ENCODE results near the gene C1QA.
"Not testable (repeated sequence)": the region's sequence is repeated elsewhere in the genome, so short reads cannot be mapped to it uniquely, and the experiment has no call there.

Gene C1QA

GRCh38 chr1:22671999-22672398, 35.6 kb downstream of the C1QA start:
- no peak for DNase-seq (ENCODE audit: low read depth in 1 of 2, low spot score in 1 of 2)

- no peak for DNase-seq (ENCODE audit: low read depth in 1 of 2, low spot score in 1 of 2)
Measured at GRCh38 chr1:22673486-22674409, 37.3 kb downstream of the C1QA start.

GRCh38 chr1:22674410-22674749, 38.0 kb downstream of the C1QA start:
- DNase-seq (ENCODE audit: low read depth in 1 of 2, low spot score in 1 of 2): no peak

GRCh38 chr1:22676151-22676550, 39.7 kb downstream of the C1QA start:
- DNase-seq (ENCODE audit: low read depth in 1 of 2, low spot score in 1 of 2): not testable (repeated sequence)

- DNase-seq (ENCODE audit: low read depth in 1 of 2, low spot score in 1 of 2): no peak
Measured at GRCh38 chr1:22676916-22677583, 40.6 kb downstream of the C1QA start.

GRCh38 chr1:22677931-22678896, 41.8 kb downstream of the C1QA start:
- DNase-seq (ENCODE audit: low read depth in 1 of 2, low spot score in 1 of 2): no peak

GRCh38 chr1:22680726-22681125, 44.3 kb downstream of the C1QA start:
- no peak for DNase-seq (ENCODE audit: low read depth in 1 of 2, low spot score in 1 of 2)

- DNase-seq (ENCODE audit: low read depth in 1 of 2, low spot score in 1 of 2): no peak
Measured at GRCh38 chr1:22681556-22682276, 45.3 kb downstream of the C1QA start.

- DNase-seq (ENCODE audit: low read depth in 1 of 2, low spot score in 1 of 2): no peak
Measured at GRCh38 chr1:22683547-22683946, 47.1 kb downstream of the C1QA start.

GRCh38 chr1:22685591-22686059, 49.2 kb downstream of the C1QA start:
- DNase-seq (ENCODE audit: low read depth in 1 of 2, low spot score in 1 of 2): no peak

GRCh38 chr1:22687191-22687590, 50.8 kb downstream of the C1QA start:
- no peak for DNase-seq (ENCODE audit: low read depth in 1 of 2, low spot score in 1 of 2)

GRCh38 chr1:22688466-22688865, 52.0 kb downstream of the C1QA start:
- no peak for DNase-seq (ENCODE audit: low read depth in 1 of 2, low spot score in 1 of 2)
